Breast epithelium (tissue), 3 donors: ENCODE data around the gene TXN2.

ENCODE experiments used
- POLR2A ChIP-seq: fragments of 450-650 bp; IDR thresholded peaks from one replicate; pipeline ENCODE4 v1.6.1; 2016; ENCODE audit warnings: antibody characterized with exemption, mild to moderate bottlenecking, moderate library complexity
- POLR2AphosphoS5 ChIP-seq, 3 donors: sonication (generic); formaldehyde crosslinking; IDR thresholded peaks; one replicate each; pipeline ENCODE4 v1.6.1; 2017; ENCODE audit warnings: antibody characterized with exemption in 3 of 3
- TF ChIP-seq, protein P1 (sequence below), 3 donors: fragments of 450-650 bp; IDR thresholded peaks; one replicate each; pipeline ENCODE4 v1.5.1; 2016 to 2017; ENCODE audit warnings: antibody characterized with exemption in 3 of 3, mild to moderate bottlenecking in 3 of 3, moderate library complexity in 3 of 3

DNA sequence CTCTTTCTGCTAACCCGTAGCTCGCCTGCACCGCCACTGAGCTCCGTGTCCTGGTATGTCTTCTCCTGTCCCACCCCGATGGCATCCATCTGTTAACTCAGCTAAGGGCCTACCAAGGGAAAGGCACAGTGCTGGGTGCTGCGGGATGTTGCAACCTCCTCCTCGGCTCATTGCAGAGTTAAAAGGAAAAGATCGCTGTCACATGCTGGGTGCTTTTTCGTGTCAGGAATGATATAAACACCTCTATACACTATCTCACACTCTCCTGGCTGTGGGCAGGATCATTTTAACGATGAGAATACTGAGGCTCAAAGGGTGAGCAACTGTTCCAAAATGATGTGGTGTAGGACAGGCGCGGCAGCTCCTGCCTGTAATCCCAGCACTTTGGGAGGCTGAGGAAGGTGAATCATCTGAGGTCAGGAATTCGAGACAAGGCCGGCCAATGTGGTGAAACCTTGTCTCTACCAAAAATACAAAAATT, 10.1 kb downstream of the TXN2 start:
- TF ChIP-seq, protein P1, sequence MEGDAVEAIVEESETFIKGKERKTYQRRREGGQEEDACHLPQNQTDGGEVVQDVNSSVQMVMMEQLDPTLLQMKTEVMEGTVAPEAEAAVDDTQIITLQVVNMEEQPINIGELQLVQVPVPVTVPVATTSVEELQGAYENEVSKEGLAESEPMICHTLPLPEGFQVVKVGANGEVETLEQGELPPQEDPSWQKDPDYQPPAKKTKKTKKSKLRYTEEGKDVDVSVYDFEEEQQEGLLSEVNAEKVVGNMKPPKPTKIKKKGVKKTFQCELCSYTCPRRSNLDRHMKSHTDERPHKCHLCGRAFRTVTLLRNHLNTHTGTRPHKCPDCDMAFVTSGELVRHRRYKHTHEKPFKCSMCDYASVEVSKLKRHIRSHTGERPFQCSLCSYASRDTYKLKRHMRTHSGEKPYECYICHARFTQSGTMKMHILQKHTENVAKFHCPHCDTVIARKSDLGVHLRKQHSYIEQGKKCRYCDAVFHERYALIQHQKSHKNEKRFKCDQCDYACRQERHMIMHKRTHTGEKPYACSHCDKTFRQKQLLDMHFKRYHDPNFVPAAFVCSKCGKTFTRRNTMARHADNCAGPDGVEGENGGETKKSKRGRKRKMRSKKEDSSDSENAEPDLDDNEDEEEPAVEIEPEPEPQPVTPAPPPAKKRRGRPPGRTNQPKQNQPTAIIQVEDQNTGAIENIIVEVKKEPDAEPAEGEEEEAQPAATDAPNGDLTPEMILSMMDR (IDR thresholded peaks at IDR 0.05), result no peak
- TF ChIP-seq POLR2AphosphoS5 (IDR thresholded peaks at IDR 0.05) (no peak), POLR2A (no peak)
